CD14-positive monocyte (primary cell): ENCODE results near the gene ADAM11. TPM values are rescaled to one million over a fixed set of nuclear protein-coding genes. Genes with fewer than 3 reads are reported as not detected.

Experiments
- DNase-seq, 3 donors: peaks; one replicate each; pipeline ENCODE4 v3.0.0-alpha.2; 2011 to 2022
- H2AFZ ChIP-seq: 2 replicates; pipeline ENCODE4 v1.6.0; 2012; ENCODE audit warnings: mild to moderate bottlenecking, low read depth, low read length, inconsistent platforms; ENCODE audit not compliant: insufficient read depth, poor library complexity, severe bottlenecking
- H3K27ac ChIP-seq, 2 donors: 1 replicate in 1 of 2; 2 replicates in 1 of 2; pipeline ENCODE4 v1.5.1; 2012 to 2013; ENCODE audit warnings: low read length in 2 of 2, control low read depth in 1 of 2, inconsistent platforms in 1 of 2, low read depth in 1 of 2, mild to moderate bottlenecking in 1 of 2
- H3K27me3 ChIP-seq, 2 donors: one replicate each; pipeline versions ENCODE4 v1.6.0 to v1.6.1; 2011 to 2013; ENCODE audit warnings: low read length in 2 of 2; ENCODE audit not compliant: control insufficient read depth in 2 of 2, insufficient read depth in 2 of 2
- H3K36me3 ChIP-seq, 2 donors: replicated peaks in 1 of 2; 1 replicate in 1 of 2; 2 replicates in 1 of 2; pipeline versions ENCODE4 v1.5.1 to v1.6.1; 2012 to 2013; ENCODE audit warnings: low read length in 2 of 2, control low read depth in 1 of 2, inconsistent platforms in 1 of 2, mild to moderate bottlenecking in 1 of 2; ENCODE audit not compliant: insufficient read depth in 2 of 2, control insufficient read depth in 1 of 2
- H3K4me1 ChIP-seq, 2 donors: 1 replicate in 1 of 2; 2 replicates in 1 of 2; pipeline versions ENCODE4 v1.5.1 to v1.6.1; 2012 to 2013; ENCODE audit warnings: low read length in 2 of 2, control low read depth in 1 of 2, inconsistent platforms in 1 of 2, mild to moderate bottlenecking in 1 of 2, moderate library complexity in 1 of 2; ENCODE audit not compliant: insufficient read depth in 2 of 2, control insufficient read depth in 1 of 2
- H3K4me2 ChIP-seq: replicated peaks from 2 replicates; pipeline ENCODE3; 2012; ENCODE audit warnings: low read length, moderate library complexity, mild to moderate bottlenecking; ENCODE audit not compliant: poor library complexity, severe bottlenecking; ENCODE audit errors: extremely low read depth
- H3K4me3 ChIP-seq, 3 experiments: fragments of 200-600 bp in 1 of 3; sonication (generic) in 1 of 3; replicated peaks in 1 of 3; 1 replicate in 2 of 3; 2 replicates in 1 of 3; pipeline ENCODE4 v1.5.1; 2011 to 2013; ENCODE audit warnings: low read length in 3 of 3, mild to moderate bottlenecking in 3 of 3, control low read depth in 2 of 3, low read depth in 2 of 3, inconsistent platforms in 1 of 3, moderate library complexity in 1 of 3
- H3K79me2 ChIP-seq: 2 replicates; pipeline ENCODE4 v1.6.0; 2012; ENCODE audit warnings: mild to moderate bottlenecking, control low read depth, inconsistent platforms, low read length, moderate library complexity; ENCODE audit not compliant: insufficient read depth
- H3K9ac ChIP-seq: 2 replicates; pipeline ENCODE4 v1.6.0; 2017; ENCODE audit warnings: low read length, mild to moderate bottlenecking; ENCODE audit not compliant: insufficient read depth, poor library complexity, severe bottlenecking
- H3K9me3 ChIP-seq, 2 donors: replicated peaks in 1 of 2; 1 replicate in 1 of 2; 2 replicates in 1 of 2; pipeline versions ENCODE4 v1.5.1 to v1.6.1; 2012 to 2013; ENCODE audit warnings: low read length in 2 of 2, control low read depth in 1 of 2; ENCODE audit not compliant: control insufficient read depth in 1 of 2, insufficient read depth in 1 of 2
- H4K20me1 ChIP-seq: 2 replicates; pipeline ENCODE4 v1.6.0; 2012; ENCODE audit warnings: mild to moderate bottlenecking, low read length, control low read depth, moderate library complexity; ENCODE audit not compliant: insufficient read depth
- H3K27ac Mint-ChIP-seq, 7 donors: one replicate each; pipeline ENCODE4 v1.8.0; 2020; ENCODE audit warnings: mild to moderate bottlenecking in 7 of 7, mixed read lengths in 7 of 7, moderate library complexity in 6 of 7, inconsistent platforms in 2 of 7
- H3K27me3 Mint-ChIP-seq, 3 donors: one replicate each; pipeline ENCODE4 v1.8.0; 2021 to 2022; ENCODE audit warnings: low read depth in 3 of 3, mild to moderate bottlenecking in 3 of 3, mixed read lengths in 3 of 3, moderate library complexity in 3 of 3, inconsistent platforms in 1 of 3
- H3K36me3 Mint-ChIP-seq, 2 donors: one replicate each; pipeline ENCODE4 v1.8.0; 2020; ENCODE audit warnings: mixed read lengths in 2 of 2, inconsistent platforms in 1 of 2, mild to moderate bottlenecking in 1 of 2
- H3K4me1 Mint-ChIP-seq: one replicate; pipeline ENCODE4 v1.8.0; 2020; ENCODE audit warnings: mild to moderate bottlenecking, mixed read lengths
- H3K4me3 Mint-ChIP-seq, 2 donors: one replicate each; pipeline ENCODE4 v1.8.0; 2020; ENCODE audit warnings: mild to moderate bottlenecking in 2 of 2, mixed read lengths in 2 of 2, moderate library complexity in 1 of 2
- H3K9me3 Mint-ChIP-seq, 7 donors: one replicate each; pipeline ENCODE4 v1.8.0; 2020 to 2022; ENCODE audit warnings: mixed read lengths in 7 of 7, mild to moderate bottlenecking in 6 of 7, moderate library complexity in 6 of 7, inconsistent platforms in 2 of 7
- CTCF ChIP-seq: fragments of 200-600 bp; IDR thresholded peaks from one replicate; pipeline ENCODE4 v1.8.0; 2022; ENCODE audit warnings: antibody characterized with exemption, mild to moderate bottlenecking
- WGBS: methylation state at CpG from one replicate; pipeline ENCODE4 v1.1.5; 2013; ENCODE audit warnings: missing lambda C conversion rate; ENCODE audit not compliant: insufficient coverage; 5-methylcytosine and 5-hydroxymethylcytosine counted together
- intact Hi-C, 2 donors: fragments of 100-400 bp; cut with micrococcal nuclease; formaldehyde crosslinking; loops; one replicate each; pipeline versions ENCODE4 v1.15.0 to v1.15.1; 2023
- polyA plus RNA-seq, 3 donors: library from polyadenylated mRNA; depleted of rRNA in 1 of 3; unstranded in 2 of 3; stranded (reverse) in 1 of 3; fragments of 300-500 nt in 2 of 3; fragments of >200 nt in 1 of 3; fragmentation: Illumina TruSeq in 2 of 3; gene quantifications; 1 replicate in 2 of 3; 2 replicates in 1 of 3; pipeline ENCODE4 v1.2.3, GENCODE V29; 2012 to 2021

The ADAM11 gene
- polyA plus RNA-seq, 3 donors: 0.19 TPM; not detected in 2

GRCh38 chr17:44804302-44805089, 45.7 kb downstream of the ADAM11 start:
- no peak overlapping the region for H3K27ac ChIP-seq
- no peak for TF ChIP-seq CTCF
- no peak overlapping the region for H3K4me2 ChIP-seq
- intact Hi-C loops: no loop called here
- no peaks in the 10 kb centered on the region for H3K36me3 Mint-ChIP-seq
- peaks cover 10 to 25% (median 14%) of the 10 kb centered on the region in 3 donors for H3K27me3 Mint-ChIP-seq
- H3K36me3 ChIP-seq: no peaks in the 10 kb centered on the region
- H3K4me3 ChIP-seq: no peak overlapping the region
- 96% methylated on average over 6 of the region's 10 CpGs for WGBS
- H2AFZ ChIP-seq: no peak overlapping the region
- H3K27me3 ChIP-seq: peaks cover 0 to 2% of the 10 kb centered on the region in 2 donors
- no peaks in the 10 kb centered on the region for H3K4me1 ChIP-seq
- H3K9me3 ChIP-seq: no peaks in the 10 kb centered on the region
- no peak for DNase-seq
- H4K20me1 ChIP-seq: no peaks in the 10 kb centered on the region
- H3K4me1 Mint-ChIP-seq: no peaks in the 10 kb centered on the region
- no peak overlapping the region for H3K4me3 Mint-ChIP-seq
- no peaks in the 10 kb centered on the region for H3K79me2 ChIP-seq
- H3K27ac Mint-ChIP-seq: no peak overlapping the region
- no peak overlapping the region for H3K9ac ChIP-seq
- H3K9me3 Mint-ChIP-seq: peaks cover 0 to 3% (median 0%) of the 10 kb centered on the region in 7 donors

GRCh38 chr17:44807093-44807816, 48.5 kb downstream of the ADAM11 start:
- Histone ChIP-seq H3K9me3 (no peaks in the 10 kb centered on the region), H3K4me2 (no peak overlapping the region), H3K79me2 (no peaks in the 10 kb centered on the region), H3K9ac (no peak overlapping the region), H2AFZ (no peak overlapping the region), H3K4me3 (no peak overlapping the region), H4K20me1 (no peaks in the 10 kb centered on the region), H3K36me3 (no peaks in the 10 kb centered on the region), H3K27me3 (peaks cover 0 to 2% of the 10 kb centered on the region in 2 donors), H3K27ac (no peak overlapping the region), H3K4me1 (no peaks in the 10 kb centered on the region)
- Mint-ChIP-seq H3K27me3 (peaks cover 13 to 24% (median 17%) of the 10 kb centered on the region in 3 donors), H3K27ac (no peak overlapping the region), H3K4me1 (no peaks in the 10 kb centered on the region), H3K36me3 (no peaks in the 10 kb centered on the region), H3K9me3 (no peaks in the 10 kb centered on the region), H3K4me3 (no peak overlapping the region)
- no CpG with 5 or more reads among the region's 4 CpGs for WGBS
- intact Hi-C loops: no loop called here
- DNase-seq: no peak
- TF ChIP-seq CTCF: no peak
